ES-I3 (cell line): Measurements from ENCODE around the gene CHST3.
"Not testable (repeated sequence)": the region's sequence is repeated elsewhere in the genome, so short reads cannot be mapped to it uniquely, and the experiment has no call there.

Experiments used
- H3K36me3 ChIP-seq: 2 replicates; pipeline ENCODE4 v1.6.1; 2013; ENCODE audit warnings: mild to moderate bottlenecking, low read length, control low read depth, moderate library complexity; ENCODE audit not compliant: insufficient read depth
- H3K4me1 ChIP-seq: 2 replicates; pipeline ENCODE4 v1.6.1; 2013; ENCODE audit warnings: mild to moderate bottlenecking, control low read depth, low read length; ENCODE audit not compliant: insufficient read depth
- H3K9ac ChIP-seq: 2 replicates; pipeline ENCODE4 v1.6.1; 2013; ENCODE audit warnings: low read depth, mild to moderate bottlenecking, low read length, moderate library complexity
- H3K9me3 ChIP-seq: 2 replicates; pipeline ENCODE4 v1.6.1; 2013; ENCODE audit warnings: mild to moderate bottlenecking, low read length, moderate library complexity; ENCODE audit not compliant: control insufficient read depth, insufficient read depth

Gene CHST3, protein sequence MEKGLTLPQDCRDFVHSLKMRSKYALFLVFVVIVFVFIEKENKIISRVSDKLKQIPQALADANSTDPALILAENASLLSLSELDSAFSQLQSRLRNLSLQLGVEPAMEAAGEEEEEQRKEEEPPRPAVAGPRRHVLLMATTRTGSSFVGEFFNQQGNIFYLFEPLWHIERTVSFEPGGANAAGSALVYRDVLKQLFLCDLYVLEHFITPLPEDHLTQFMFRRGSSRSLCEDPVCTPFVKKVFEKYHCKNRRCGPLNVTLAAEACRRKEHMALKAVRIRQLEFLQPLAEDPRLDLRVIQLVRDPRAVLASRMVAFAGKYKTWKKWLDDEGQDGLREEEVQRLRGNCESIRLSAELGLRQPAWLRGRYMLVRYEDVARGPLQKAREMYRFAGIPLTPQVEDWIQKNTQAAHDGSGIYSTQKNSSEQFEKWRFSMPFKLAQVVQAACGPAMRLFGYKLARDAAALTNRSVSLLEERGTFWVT

GRCh38 chr10:71964098-71964742 lies at the start of gene CHST3:
CHST3 (plus strand) TSS chr10:71964395; CDS start chr10:72005843, 41,448 bp downstream.
- no peaks in the 10 kb centered on the region for H3K9me3 ChIP-seq
- no peaks in the 10 kb centered on the region for H3K36me3 ChIP-seq
- H3K9ac ChIP-seq, result peak within 1 kb of the TSS; percentile 67
- H3K4me1 ChIP-seq, result peaks cover 18% of the 10 kb centered on the region

- H3K9me3 ChIP-seq, result peaks cover 4% of the 10 kb centered on the region; the same call in 1 of the 2 replicates
- H3K4me1 ChIP-seq, result no peaks in the 10 kb centered on the region
- no peaks in the 10 kb centered on the region for H3K36me3 ChIP-seq
- no peak overlapping the region for H3K9ac ChIP-seq
Measured at GRCh38 chr10:71916827-71917226, 47.4 kb upstream of the CHST3 start.

- H3K36me3 ChIP-seq, result no peaks in the 10 kb centered on the region
- peaks cover 4% of the 10 kb centered on the region; the same call in 1 of the 2 replicates for H3K9me3 ChIP-seq
- H3K9ac ChIP-seq, result no peak overlapping the region
- H3K4me1 ChIP-seq, result no peaks in the 10 kb centered on the region
Measured at GRCh38 chr10:71918992-71919391, 45.2 kb upstream of the CHST3 start.

GRCh38 chr10:71919956-71920539 lies 44.1 kb upstream of the CHST3 start:
- not testable (repeated sequence) for H3K9me3 ChIP-seq, H3K4me1 ChIP-seq, H3K36me3 ChIP-seq, H3K9ac ChIP-seq

- Histone ChIP-seq H3K4me1 (no peaks in the 10 kb centered on the region), H3K9ac (no peak overlapping the region), H3K9me3 (peaks cover 4% of the 10 kb centered on the region; the same call in 1 of the 2 replicates), H3K36me3 (no peaks in the 10 kb centered on the region)
Measured at GRCh38 chr10:71920540-71921323, 43.5 kb upstream of the CHST3 start.

DNA sequence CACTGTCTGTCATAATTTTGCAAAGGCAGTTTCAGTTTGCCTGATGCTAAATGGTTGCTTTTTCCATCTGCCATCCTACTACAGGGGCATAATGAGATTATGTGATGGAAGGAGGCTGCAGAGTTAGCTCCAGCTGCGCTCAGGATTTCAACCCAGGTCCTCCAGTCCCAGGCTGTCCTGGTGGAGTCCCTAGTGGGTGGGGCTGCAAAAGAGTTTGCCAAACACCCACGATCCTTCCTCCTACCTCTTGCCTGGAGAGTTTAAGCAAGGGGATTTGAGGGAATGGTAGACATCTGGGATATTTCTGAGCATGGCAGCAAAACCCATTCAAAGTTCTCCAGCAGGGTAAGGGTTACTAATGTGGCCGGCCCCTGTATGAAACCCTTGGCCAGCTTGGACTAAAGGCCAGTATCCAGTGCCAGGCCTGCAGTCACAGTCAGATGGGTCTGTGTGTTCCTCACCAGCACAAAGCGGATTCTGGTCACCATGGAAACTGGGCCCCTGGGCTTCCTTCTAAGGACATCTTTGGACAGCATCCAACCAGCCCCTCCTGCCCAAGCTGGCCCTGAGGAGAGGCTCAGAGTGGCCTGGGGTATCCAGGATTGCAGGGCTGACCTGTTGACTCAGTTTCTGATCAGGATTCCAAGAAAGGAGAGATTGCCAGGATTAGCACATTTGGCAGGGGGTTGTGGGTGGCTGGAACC lies 42.7 kb upstream of the CHST3 start:
- H3K9me3 ChIP-seq, result no peaks in the 10 kb centered on the region

GRCh38 chr10:71923138-71923692 lies 41.0 kb upstream of the CHST3 start:
- H3K4me1 ChIP-seq, result no peaks in the 10 kb centered on the region
- no peaks in the 10 kb centered on the region for H3K36me3 ChIP-seq
- H3K9ac ChIP-seq, result no peak overlapping the region
- no peaks in the 10 kb centered on the region for H3K9me3 ChIP-seq

More for the DNA sequence above, 42.7 kb upstream of the CHST3 start:
- Histone ChIP-seq H3K36me3 (no peaks in the 10 kb centered on the region), H3K9ac (no peak overlapping the region), H3K4me1 (no peaks in the 10 kb centered on the region)

DNA sequence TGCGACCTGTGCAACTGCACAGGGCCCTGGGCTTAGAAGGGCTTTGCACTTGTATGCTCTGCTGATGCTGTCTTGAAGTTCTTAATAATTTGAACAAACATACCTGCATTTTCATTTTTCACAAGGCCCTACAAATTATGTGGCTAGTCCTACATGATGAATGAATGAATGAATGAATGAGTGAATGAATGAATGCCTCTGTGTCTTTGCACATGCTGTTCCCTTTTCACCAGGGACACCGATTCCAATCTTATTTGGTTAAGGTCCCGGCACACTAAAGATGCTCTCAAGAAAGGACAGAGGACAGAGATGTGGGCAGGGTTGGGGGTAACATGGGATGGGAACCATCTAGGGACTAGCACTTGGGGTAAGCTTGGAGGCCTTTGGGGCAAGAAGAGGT lies 39.4 kb upstream of the CHST3 start:
- H3K9me3 ChIP-seq, result no peaks in the 10 kb centered on the region
- no peaks in the 10 kb centered on the region for H3K4me1 ChIP-seq
- no peak overlapping the region for H3K9ac ChIP-seq
- H3K36me3 ChIP-seq, result no peaks in the 10 kb centered on the region

GRCh38 chr10:71927159-71927558 lies 37.0 kb upstream of the CHST3 start:
- Histone ChIP-seq H3K9me3 (no peaks in the 10 kb centered on the region), H3K4me1 (no peaks in the 10 kb centered on the region), H3K9ac (no peak overlapping the region), H3K36me3 (no peaks in the 10 kb centered on the region)

- Histone ChIP-seq H3K4me1 (no peaks in the 10 kb centered on the region), H3K9me3 (peaks cover 3% of the 10 kb centered on the region; the same call in 1 of the 2 replicates), H3K9ac (no peak overlapping the region), H3K36me3 (no peaks in the 10 kb centered on the region)
Measured at GRCh38 chr10:71927776-71928592, 36.2 kb upstream of the CHST3 start.

DNA sequence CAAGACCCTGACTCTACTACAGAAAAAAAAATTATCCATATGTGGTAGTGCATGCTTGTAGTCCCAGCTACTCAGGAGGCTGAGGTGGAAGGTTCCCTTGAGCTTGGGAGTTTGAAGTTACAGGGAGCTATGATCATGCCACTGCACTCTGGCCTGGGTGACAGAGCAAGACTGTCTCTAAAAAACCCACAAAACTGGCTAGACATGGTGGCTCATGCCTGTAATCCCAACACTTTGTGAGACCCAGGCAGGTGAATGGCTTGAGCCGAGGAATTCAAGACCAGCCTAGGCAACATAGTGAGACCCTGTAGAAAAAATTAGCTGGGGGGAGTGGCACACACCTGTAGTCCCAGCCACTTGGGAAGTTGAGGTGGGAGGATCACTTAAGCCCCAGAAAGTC lies 32.9 kb upstream of the CHST3 start:
- Histone ChIP-seq H3K9ac (no peak overlapping the region), H3K4me1 (no peaks in the 10 kb centered on the region), H3K9me3 (peaks cover 5% of the 10 kb centered on the region; the same call in 1 of the 2 replicates), H3K36me3 (no peaks in the 10 kb centered on the region)

- H3K36me3 ChIP-seq, result no peaks in the 10 kb centered on the region
- no peaks in the 10 kb centered on the region for H3K4me1 ChIP-seq
- peaks cover 5% of the 10 kb centered on the region; the same call in 1 of the 2 replicates for H3K9me3 ChIP-seq
- no peak overlapping the region for H3K9ac ChIP-seq
Measured at GRCh38 chr10:71933651-71934050, 30.5 kb upstream of the CHST3 start.

DNA sequence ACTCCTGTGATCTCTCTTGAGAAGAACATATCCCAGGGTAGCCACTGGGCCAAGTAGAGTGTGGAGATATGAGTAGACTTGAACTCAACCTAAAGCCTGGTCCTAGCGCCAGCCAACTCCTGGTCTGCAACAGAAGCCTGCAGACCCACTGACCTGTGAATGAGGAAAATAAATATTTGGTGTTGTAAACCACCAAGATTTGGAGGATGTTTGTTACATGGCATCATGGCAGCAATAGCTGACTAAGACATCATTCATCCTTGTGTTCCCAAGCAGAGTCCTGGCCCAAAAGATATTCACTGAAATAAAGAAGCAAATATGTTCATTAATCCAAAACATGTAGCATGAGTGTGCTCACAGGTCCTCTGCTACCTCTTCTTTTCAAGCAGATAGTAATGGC lies 26.0 kb upstream of the CHST3 start:
- Histone ChIP-seq H3K36me3 (no peaks in the 10 kb centered on the region), H3K4me1 (no peaks in the 10 kb centered on the region), H3K9me3 (peaks cover 2% of the 10 kb centered on the region; the same call in 1 of the 2 replicates), H3K9ac (no peak overlapping the region)
